Mesenchymal stem cell (in vitro differentiated cells and primary cell): ENCODE measurements around the gene TSPAN11.
A peak's percentile ranks its signal among the peaks of the same experiment; 100 is the strongest.

Experiments used
- DNase-seq: peaks from one replicate; pipeline ENCODE4 v3.0.0-alpha.2; 2013
- H2AFZ ChIP-seq: one replicate; pipeline ENCODE4 v1.6.1; 2013; ENCODE audit warnings: low read depth, mild to moderate bottlenecking, control low read depth, inconsistent platforms, low read length, moderate library complexity
- H2AK5ac ChIP-seq: 2 replicates; pipeline ENCODE4 v1.6.1; 2013; ENCODE audit warnings: low read length, moderate library complexity, mild to moderate bottlenecking, inconsistent platforms; ENCODE audit not compliant: severe bottlenecking
- H2BK120ac ChIP-seq: one replicate; pipeline ENCODE4 v1.6.1; 2013; ENCODE audit warnings: low read depth, mild to moderate bottlenecking, inconsistent platforms, low read length, moderate library complexity
- H2BK12ac ChIP-seq, 2 experiments: one replicate each; pipeline ENCODE4 v1.6.1; 2013; ENCODE audit warnings: inconsistent platforms in 2 of 2, low read length in 2 of 2, mild to moderate bottlenecking in 2 of 2, moderate library complexity in 2 of 2, control low read depth in 1 of 2
- H2BK15ac ChIP-seq: one replicate; pipeline ENCODE4 v1.6.1; 2013; ENCODE audit warnings: mild to moderate bottlenecking, low read depth, inconsistent platforms; ENCODE audit not compliant: poor library complexity, severe bottlenecking
- H2BK5ac ChIP-seq: 2 replicates; pipeline ENCODE4 v1.6.1; 2013; ENCODE audit warnings: low read depth, mild to moderate bottlenecking, low read length, control low read depth, inconsistent platforms; ENCODE audit not compliant: poor library complexity, severe bottlenecking
- H3K14ac ChIP-seq, 2 experiments: one replicate each; pipeline ENCODE4 v1.6.1; 2013; ENCODE audit warnings: inconsistent platforms in 2 of 2, low read length in 2 of 2, control low read depth in 1 of 2, mild to moderate bottlenecking in 1 of 2, moderate library complexity in 1 of 2
- H3K18ac ChIP-seq, 2 experiments: one replicate each; pipeline ENCODE4 v1.6.1; 2013; ENCODE audit warnings: inconsistent platforms in 2 of 2, low read length in 2 of 2, control low read depth in 1 of 2, low read depth in 1 of 2, mild to moderate bottlenecking in 1 of 2
- H3K23ac ChIP-seq, 2 experiments: one replicate each; pipeline ENCODE4 v1.6.1; 2013; ENCODE audit warnings: inconsistent platforms in 2 of 2, low read length in 2 of 2, mild to moderate bottlenecking in 2 of 2, moderate library complexity in 2 of 2, control low read depth in 1 of 2
- H3K27ac ChIP-seq: 2 replicates; pipeline ENCODE4 v1.5.1; 2013; ENCODE audit warnings: mild to moderate bottlenecking, moderate library complexity, low read length, control low read depth, inconsistent platforms; ENCODE audit not compliant: poor library complexity, severe bottlenecking
- H3K27me3 ChIP-seq, 2 experiments: 2 replicates each; pipeline versions ENCODE4 v1.6.1 to v1.7.0; 2013; ENCODE audit warnings: low read length in 2 of 2, mild to moderate bottlenecking in 2 of 2, moderate library complexity in 2 of 2, control low read depth in 1 of 2, inconsistent platforms in 1 of 2; ENCODE audit not compliant: control insufficient read depth in 1 of 2, insufficient read depth in 1 of 2
- H3K36me3 ChIP-seq, 2 experiments: 2 replicates each; pipeline versions ENCODE4 v1.6.1 to v1.7.0; 2013; ENCODE audit warnings: low read length in 2 of 2, control low read depth in 1 of 2, inconsistent platforms in 1 of 2, low read depth in 1 of 2, mild to moderate bottlenecking in 1 of 2; ENCODE audit not compliant: insufficient read depth in 2 of 2, control insufficient read depth in 1 of 2
- H3K4ac ChIP-seq, 2 experiments: one replicate each; pipeline ENCODE4 v1.6.1; 2013; ENCODE audit warnings: inconsistent platforms in 2 of 2, low read length in 2 of 2, mild to moderate bottlenecking in 2 of 2, moderate library complexity in 2 of 2, control low read depth in 1 of 2, low read depth in 1 of 2
- H3K4me1 ChIP-seq: 2 replicates; pipeline ENCODE4 v1.6.1; 2013; ENCODE audit warnings: low read depth, low read length, control low read depth; ENCODE audit not compliant: control insufficient read depth, insufficient read depth
- H3K4me2 ChIP-seq: 2 replicates; pipeline ENCODE4 v1.6.1; 2013; ENCODE audit warnings: low read length, mild to moderate bottlenecking, inconsistent platforms; ENCODE audit not compliant: poor library complexity, severe bottlenecking
- H3K4me3 ChIP-seq, 2 experiments: 2 replicates each; pipeline versions ENCODE4 v1.5.1 to v1.7.0; 2013; ENCODE audit warnings: low read length in 2 of 2, mild to moderate bottlenecking in 2 of 2, control low read depth in 1 of 2, low read depth in 1 of 2; ENCODE audit not compliant: insufficient read depth in 1 of 2
- H3K79me1 ChIP-seq: replicated peaks from 2 replicates; pipeline ENCODE4 v1.6.1; 2013; ENCODE audit warnings: mild to moderate bottlenecking, control low read depth, low read length, inconsistent platforms; ENCODE audit not compliant: poor library complexity, severe bottlenecking
- H3K9ac ChIP-seq: 2 replicates; pipeline ENCODE4 v1.7.0; 2013; ENCODE audit warnings: mild to moderate bottlenecking, low read length, moderate library complexity
- H3K9me3 ChIP-seq: 2 replicates; pipeline ENCODE4 v1.7.0; 2013; ENCODE audit warnings: mild to moderate bottlenecking, low read length; ENCODE audit not compliant: control insufficient read depth
- H4K8ac ChIP-seq: one replicate; pipeline ENCODE4 v1.6.1; 2013; ENCODE audit warnings: inconsistent platforms, mild to moderate bottlenecking, low read length, moderate library complexity
- H4K91ac ChIP-seq: one replicate; pipeline ENCODE4 v1.6.1; 2013; ENCODE audit warnings: mild to moderate bottlenecking, low read length, inconsistent platforms
- WGBS: methylation state at CpG from one replicate; pipeline ENCODE4 v1.1.7; 2013; ENCODE audit warnings: mixed read lengths; 5-methylcytosine and 5-hydroxymethylcytosine counted together

The TSPAN11 gene

GRCh38 chr12:30967026-30967425 lies 40.5 kb downstream of the TSPAN11 start:
- Histone ChIP-seq H2BK15ac (no peak overlapping the region), H3K9ac (no peak overlapping the region), H2AK5ac (no peak overlapping the region), H3K4me1 (peaks cover 3% of the 10 kb centered on the region), H4K8ac (no peak overlapping the region), H3K4me2 (no peak overlapping the region), H2BK120ac (no peak overlapping the region), H3K23ac (no peak overlapping the region), H3K36me3 (no peaks in the 10 kb centered on the region), H4K91ac (no peak overlapping the region), H3K27me3 (peaks cover 58 to 62% of the 10 kb centered on the region in 2 experiments), H3K18ac (no peak overlapping the region), H2AFZ (no peak overlapping the region), H2BK12ac (no peak overlapping the region), H3K4ac (no peak overlapping the region), H2BK5ac (no peak overlapping the region), H3K27ac (no peak overlapping the region), H3K79me1 (no peaks in the 10 kb centered on the region), H3K14ac (peak overlapping the region in 1 of 2 experiments; percentile 71), H3K9me3 (no peaks in the 10 kb centered on the region), H3K4me3 (no peak overlapping the region)
- DNase-seq = no peak
- 85% methylated on average over 3 of the region's 3 CpGs for WGBS

GRCh38 chr12:30968211-30968610 lies 41.7 kb downstream of the TSPAN11 start:
- no peaks in the 10 kb centered on the region for H3K79me1 ChIP-seq
- H2BK15ac ChIP-seq = no peak overlapping the region
- H2AFZ ChIP-seq = no peak overlapping the region
- whole genome bisulfite sequencing = 94% methylated on average over 5 of the region's 5 CpGs
- H2BK120ac ChIP-seq = no peak overlapping the region
- no peaks in the 10 kb centered on the region for H3K9me3 ChIP-seq
- no peak overlapping the region for H3K9ac ChIP-seq
- H3K36me3 ChIP-seq = no peaks in the 10 kb centered on the region
- no peak for DNase-seq
- H3K27me3 ChIP-seq = peaks cover 57 to 62% of the 10 kb centered on the region in 2 experiments
- no peak overlapping the region for H2BK12ac ChIP-seq
- H3K27ac ChIP-seq = no peak overlapping the region
- no peak overlapping the region for H3K4me3 ChIP-seq
- no peak overlapping the region for H4K8ac ChIP-seq
- no peak overlapping the region for H3K18ac ChIP-seq
- H3K23ac ChIP-seq = no peak overlapping the region
- H4K91ac ChIP-seq = no peak overlapping the region
- H3K4me2 ChIP-seq = no peak overlapping the region
- H3K4ac ChIP-seq = no peak overlapping the region
- H2AK5ac ChIP-seq = no peak overlapping the region
- H3K4me1 ChIP-seq = peaks cover 3% of the 10 kb centered on the region
- H3K14ac ChIP-seq = no peak overlapping the region
- H2BK5ac ChIP-seq = no peak overlapping the region

- DNase-seq = no peak
- WGBS = 79% methylated on average over 3 of the region's 3 CpGs
- no peaks in the 10 kb centered on the region for H3K79me1 ChIP-seq
- H3K36me3 ChIP-seq = no peaks in the 10 kb centered on the region
- no peak overlapping the region for H4K8ac ChIP-seq
- H3K9ac ChIP-seq = no peak overlapping the region
- H3K4me1 ChIP-seq = peaks cover 3% of the 10 kb centered on the region
- H2BK5ac ChIP-seq = no peak overlapping the region
- no peaks in the 10 kb centered on the region for H3K9me3 ChIP-seq
- H4K91ac ChIP-seq = no peak overlapping the region
- no peak overlapping the region for H2BK15ac ChIP-seq
- H3K14ac ChIP-seq = no peak overlapping the region
- H3K27me3 ChIP-seq = peaks cover 56 to 57% of the 10 kb centered on the region in 2 experiments
- H2BK120ac ChIP-seq = no peak overlapping the region
- H3K18ac ChIP-seq = no peak overlapping the region
- H3K4me3 ChIP-seq = no peak overlapping the region
- no peak overlapping the region for H2AK5ac ChIP-seq
- no peak overlapping the region for H3K4me2 ChIP-seq
- H3K27ac ChIP-seq = no peak overlapping the region
- H2BK12ac ChIP-seq = no peak overlapping the region
- H2AFZ ChIP-seq = no peak overlapping the region
- no peak overlapping the region for H3K23ac ChIP-seq
- H3K4ac ChIP-seq = no peak overlapping the region
These were observed 42.5 kb downstream of the TSPAN11 start for GRCh38 chr12:30969006-30969405.

- no peak overlapping the region for H2BK12ac ChIP-seq
- DNase-seq = no peak
- H3K18ac ChIP-seq = no peak overlapping the region
- H2AFZ ChIP-seq = no peak overlapping the region
- H3K14ac ChIP-seq = no peak overlapping the region
- H3K27ac ChIP-seq = no peak overlapping the region
- H2BK5ac ChIP-seq = no peak overlapping the region
- no peak overlapping the region for H3K23ac ChIP-seq
- H3K4me3 ChIP-seq = no peak overlapping the region
- H3K4me2 ChIP-seq = no peak overlapping the region
- H2BK120ac ChIP-seq = no peak overlapping the region
- H2AK5ac ChIP-seq = no peak overlapping the region
- H3K79me1 ChIP-seq = no peaks in the 10 kb centered on the region
- no peaks in the 10 kb centered on the region for H3K36me3 ChIP-seq
- H2BK15ac ChIP-seq = no peak overlapping the region
- no peak overlapping the region for H4K91ac ChIP-seq
- H3K9me3 ChIP-seq = no peaks in the 10 kb centered on the region
- H3K4me1 ChIP-seq = peaks cover 3% of the 10 kb centered on the region
- H4K8ac ChIP-seq = no peak overlapping the region
- peaks cover 60 to 63% of the 10 kb centered on the region in 2 experiments for H3K27me3 ChIP-seq
- 91% methylated on average over 4 of the region's 5 CpGs for WGBS
- H3K9ac ChIP-seq = no peak overlapping the region
- H3K4ac ChIP-seq = no peak overlapping the region
These were observed 43.3 kb downstream of the TSPAN11 start for GRCh38 chr12:30969606-30970395.
